DND-41 (cell line): Measurements from ENCODE around the gene PRXL2B.

Source experiments
- ATAC-seq: fragments of 200-7000 bp; cut with Tn5 transposase; 3 replicates; pipeline ENCODE4 v1.9.1; 2021; ENCODE audit warnings: low read depth; ENCODE audit not compliant: insufficient read depth
- DNase-seq: peaks from one replicate; pipeline ENCODE4 v3.0.0-alpha.2; 2020
- H2AFZ ChIP-seq: 2 replicates; pipeline ENCODE4 v1.6.0; 2012; ENCODE audit warnings: low read depth, low read length
- H3K27ac ChIP-seq: 2 replicates; pipeline ENCODE4 v1.5.1; 2012; ENCODE audit warnings: low read length, inconsistent platforms
- H3K27me3 ChIP-seq: fragments of 200-600 bp; sonication (generic); 2 replicates; pipeline ENCODE4 v1.6.0; 2012; ENCODE audit warnings: low read length, mild to moderate bottlenecking, inconsistent platforms; ENCODE audit not compliant: insufficient read depth, poor library complexity
- H3K36me3 ChIP-seq: 2 replicates; pipeline ENCODE4 v1.5.1; 2012; ENCODE audit warnings: low read length, inconsistent platforms; ENCODE audit not compliant: insufficient read depth
- H3K4me1 ChIP-seq: 2 replicates; pipeline ENCODE4 v1.5.1; 2012; ENCODE audit warnings: mild to moderate bottlenecking, low read length; ENCODE audit not compliant: insufficient read depth
- H3K4me2 ChIP-seq: 2 replicates; pipeline ENCODE4 v1.6.0; 2012; ENCODE audit warnings: mild to moderate bottlenecking, moderate library complexity, low read length, inconsistent platforms; ENCODE audit not compliant: insufficient read depth
- H3K4me3 ChIP-seq, 2 experiments: fragments of 200-600 bp in 1 of 2; shearing (Covaris generic) in 1 of 2; 2 replicates each; pipeline ENCODE4 v1.5.1; 2012 to 2016; ENCODE audit warnings: inconsistent platforms in 2 of 2, low read length in 2 of 2, mild to moderate bottlenecking in 2 of 2, low read depth in 1 of 2, moderate library complexity in 1 of 2
- H3K79me2 ChIP-seq: 2 replicates; pipeline ENCODE4 v1.6.0; 2012; ENCODE audit warnings: low read length, inconsistent platforms; ENCODE audit not compliant: insufficient read depth
- H3K9ac ChIP-seq: 2 replicates; pipeline ENCODE4 v1.6.0; 2012; ENCODE audit warnings: low read depth, mild to moderate bottlenecking, inconsistent platforms, low read length, moderate library complexity
- H3K9me3 ChIP-seq: 2 replicates; pipeline ENCODE4 v1.5.1; 2012; ENCODE audit warnings: low read length, moderate library complexity, mild to moderate bottlenecking, inconsistent platforms; ENCODE audit not compliant: insufficient read depth, severe bottlenecking
- H4K20me1 ChIP-seq: 2 replicates; pipeline ENCODE4 v1.6.0; 2012; ENCODE audit warnings: low read length; ENCODE audit not compliant: insufficient read depth
- EZH2 ChIP-seq: IDR thresholded peaks from 3 replicates; pipeline ENCODE4 v1.6.1; 2012; ENCODE audit warnings: borderline replicate concordance, low read depth, mild to moderate bottlenecking, moderate library complexity, low read length, inconsistent platforms; ENCODE audit not compliant: severe bottlenecking
- TF ChIP-seq, protein P1 (sequence below): IDR thresholded peaks from 2 replicates; pipeline ENCODE4 v1.5.1; 2012; ENCODE audit warnings: borderline replicate concordance, low read length, moderate library complexity, mild to moderate bottlenecking; ENCODE audit not compliant: poor library complexity, severe bottlenecking; ENCODE audit errors: extremely low read depth

Gene PRXL2B

GRCh38 chr1:2604844-2605508, 18.4 kb downstream of the PRXL2B start:
- DNase-seq (no peak), ATAC-seq (no peak)
- Histone ChIP-seq H3K4me3 (no peak overlapping the region), H3K4me1 (no peaks in the 10 kb centered on the region), H3K9ac (no peak overlapping the region), H4K20me1 (no peaks in the 10 kb centered on the region), H3K4me2 (no peak overlapping the region), H3K27ac (no peak overlapping the region), H3K9me3 (no peaks in the 10 kb centered on the region), H3K79me2 (no peaks in the 10 kb centered on the region), H2AFZ (no peak overlapping the region), H3K36me3 (no peaks in the 10 kb centered on the region), H3K27me3 (no peaks in the 10 kb centered on the region)
- TF ChIP-seq, protein P1, sequence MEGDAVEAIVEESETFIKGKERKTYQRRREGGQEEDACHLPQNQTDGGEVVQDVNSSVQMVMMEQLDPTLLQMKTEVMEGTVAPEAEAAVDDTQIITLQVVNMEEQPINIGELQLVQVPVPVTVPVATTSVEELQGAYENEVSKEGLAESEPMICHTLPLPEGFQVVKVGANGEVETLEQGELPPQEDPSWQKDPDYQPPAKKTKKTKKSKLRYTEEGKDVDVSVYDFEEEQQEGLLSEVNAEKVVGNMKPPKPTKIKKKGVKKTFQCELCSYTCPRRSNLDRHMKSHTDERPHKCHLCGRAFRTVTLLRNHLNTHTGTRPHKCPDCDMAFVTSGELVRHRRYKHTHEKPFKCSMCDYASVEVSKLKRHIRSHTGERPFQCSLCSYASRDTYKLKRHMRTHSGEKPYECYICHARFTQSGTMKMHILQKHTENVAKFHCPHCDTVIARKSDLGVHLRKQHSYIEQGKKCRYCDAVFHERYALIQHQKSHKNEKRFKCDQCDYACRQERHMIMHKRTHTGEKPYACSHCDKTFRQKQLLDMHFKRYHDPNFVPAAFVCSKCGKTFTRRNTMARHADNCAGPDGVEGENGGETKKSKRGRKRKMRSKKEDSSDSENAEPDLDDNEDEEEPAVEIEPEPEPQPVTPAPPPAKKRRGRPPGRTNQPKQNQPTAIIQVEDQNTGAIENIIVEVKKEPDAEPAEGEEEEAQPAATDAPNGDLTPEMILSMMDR: no peak
- no peak for TF ChIP-seq EZH2

- Histone ChIP-seq H3K79me2 (no peaks in the 10 kb centered on the region), H3K27me3 (no peaks in the 10 kb centered on the region), H3K9me3 (no peaks in the 10 kb centered on the region), H3K36me3 (no peaks in the 10 kb centered on the region), H3K4me3 (no peak overlapping the region), H4K20me1 (no peaks in the 10 kb centered on the region), H3K9ac (no peak overlapping the region), H3K4me2 (no peak overlapping the region), H3K4me1 (no peaks in the 10 kb centered on the region), H2AFZ (no peak overlapping the region), H3K27ac (no peak overlapping the region)
- TF ChIP-seq EZH2: no peak
- TF ChIP-seq, protein P1: no peak
- ATAC-seq (no peak), DNase-seq (no peak)
Observed at GRCh38 chr1:2605509-2606395, 19.2 kb downstream of the PRXL2B start.

GRCh38 chr1:2606396-2606880, 19.9 kb downstream of the PRXL2B start:
- ATAC-seq (no peak), DNase-seq (no peak)
- no peak overlapping the region for H3K27ac ChIP-seq

More at GRCh38 chr1:2606396-2606880, 19.9 kb downstream of the PRXL2B start:
- Histone ChIP-seq H3K9me3 (no peaks in the 10 kb centered on the region), H3K9ac (no peak overlapping the region), H3K4me2 (no peak overlapping the region), H3K4me3 (no peak overlapping the region), H4K20me1 (no peaks in the 10 kb centered on the region), H3K27me3 (no peaks in the 10 kb centered on the region), H3K79me2 (no peaks in the 10 kb centered on the region), H2AFZ (no peak overlapping the region), H3K4me1 (no peaks in the 10 kb centered on the region), H3K36me3 (no peaks in the 10 kb centered on the region)
- no peak for TF ChIP-seq EZH2
- TF ChIP-seq, protein P1: no peak
